ENCODE measurements around the gene TRIM60.

- no peak for TF ChIP-seq CTCF (IDR thresholded peaks at IDR 0.05; ENCODE audit: low read depth, low read length, poor library complexity, severe bottlenecking)
- no peak for TF ChIP-seq EZH2phosphoT487 (IDR thresholded peaks at IDR 0.05; ENCODE audit: borderline replicate concordance, low read length)
These were observed 22.1 kb upstream of the TRIM60 start for GRCh38 chr4:165009493-165010227.

Data from DOHH2 (cell line).